ENCODE data around the gene OR6C68.
"Not testable (repeated sequence)": the region's sequence is repeated elsewhere in the genome, so short reads cannot be mapped to it uniquely, and the experiment has no call there.

The OR6C68 gene

GRCh38 chr12:55479136-55479535 is 13.0 kb upstream of the OR6C68 start:
- not testable (repeated sequence) for H3K27ac ChIP-seq (ENCODE audit: insufficient read depth, low read depth, low read length, poor library complexity, severe bottlenecking); H3K36me3 ChIP-seq (ENCODE audit: control insufficient read depth, insufficient read depth, low read length); H3K4me1 ChIP-seq (ENCODE audit: control insufficient read depth, insufficient read depth, low read length); H3K27me3 ChIP-seq (ENCODE audit: control insufficient read depth, insufficient read depth, low read length, poor library complexity, severe bottlenecking); H3K4me3 ChIP-seq (ENCODE audit: insufficient read depth, low read depth, low read length); H3K9me3 ChIP-seq (ENCODE audit: control insufficient read depth, low read length)
- WGBS, 2 experiments = 92 to 93% methylated on average over 29 of the region's 29 CpGs

- not testable (repeated sequence) for H3K27ac ChIP-seq (ENCODE audit: insufficient read depth, low read depth, low read length, poor library complexity, severe bottlenecking); H3K27me3 ChIP-seq (ENCODE audit: control insufficient read depth, insufficient read depth, low read length, poor library complexity, severe bottlenecking); H3K4me1 ChIP-seq (ENCODE audit: control insufficient read depth, insufficient read depth, low read length); H3K4me3 ChIP-seq (ENCODE audit: insufficient read depth, low read depth, low read length); H3K9me3 ChIP-seq (ENCODE audit: control insufficient read depth, low read length); H3K36me3 ChIP-seq (ENCODE audit: control insufficient read depth, insufficient read depth, low read length)
- WGBS, 2 experiments = 58 to 72% methylated on average over 7 to 10 of the region's 13 CpGs
Measured at GRCh38 chr12:55484284-55484683, 7.9 kb upstream of the OR6C68 start.

GRCh38 chr12:55495490-55495889 is 3.3 kb downstream of the OR6C68 start:
- H3K36me3 ChIP-seq (ENCODE audit: control insufficient read depth, insufficient read depth, low read length) = no peaks in the 10 kb centered on the region
- H3K9me3 ChIP-seq (ENCODE audit: control insufficient read depth, low read length) = no peaks in the 10 kb centered on the region
- no peak overlapping the region for H3K4me3 ChIP-seq (ENCODE audit: insufficient read depth, low read depth, low read length)
- WGBS, 2 experiments = 95% methylated on average over 5 of the region's 5 CpGs
- no peaks in the 10 kb centered on the region for H3K4me1 ChIP-seq (ENCODE audit: control insufficient read depth, insufficient read depth, low read length)
- H3K27me3 ChIP-seq (ENCODE audit: control insufficient read depth, insufficient read depth, low read length, poor library complexity, severe bottlenecking) = no peaks in the 10 kb centered on the region
- no peak overlapping the region for H3K27ac ChIP-seq (ENCODE audit: insufficient read depth, low read depth, low read length, poor library complexity, severe bottlenecking)

GRCh38 chr12:55499231-55499630 is 7.1 kb downstream of the OR6C68 start:
- H3K27ac ChIP-seq (ENCODE audit: insufficient read depth, low read depth, low read length, poor library complexity, severe bottlenecking) = no peak overlapping the region
- H3K27me3 ChIP-seq (ENCODE audit: control insufficient read depth, insufficient read depth, low read length, poor library complexity, severe bottlenecking) = no peaks in the 10 kb centered on the region
- 97% methylated on average over 4 of the region's 4 CpGs for WGBS, 2 experiments
- H3K4me1 ChIP-seq (ENCODE audit: control insufficient read depth, insufficient read depth, low read length) = no peaks in the 10 kb centered on the region
- no peaks in the 10 kb centered on the region for H3K36me3 ChIP-seq (ENCODE audit: control insufficient read depth, insufficient read depth, low read length)
- no peak overlapping the region for H3K4me3 ChIP-seq (ENCODE audit: insufficient read depth, low read depth, low read length)
- no peaks in the 10 kb centered on the region for H3K9me3 ChIP-seq (ENCODE audit: control insufficient read depth, low read length)

- Histone ChIP-seq H3K4me3 (ENCODE audit: insufficient read depth, low read depth, low read length) (no peak overlapping the region), H3K27me3 (ENCODE audit: control insufficient read depth, insufficient read depth, low read length, poor library complexity, severe bottlenecking) (no peaks in the 10 kb centered on the region), H3K36me3 (ENCODE audit: control insufficient read depth, insufficient read depth, low read length) (no peaks in the 10 kb centered on the region), H3K4me1 (ENCODE audit: control insufficient read depth, insufficient read depth, low read length) (no peaks in the 10 kb centered on the region), H3K27ac (ENCODE audit: insufficient read depth, low read depth, low read length, poor library complexity, severe bottlenecking) (no peak overlapping the region), H3K9me3 (ENCODE audit: control insufficient read depth, low read length) (no peaks in the 10 kb centered on the region)
- 81 to 83% methylated on average over 2 of the region's 2 CpGs for WGBS, 2 experiments
Measured at GRCh38 chr12:55499810-55500252, 7.7 kb downstream of the OR6C68 start.

GRCh38 chr12:55501601-55502000 is 9.4 kb downstream of the OR6C68 start:
- no peak overlapping the region for H3K4me3 ChIP-seq (ENCODE audit: insufficient read depth, low read depth, low read length)
- 67 to 79% methylated on average over 2 of the region's 2 CpGs for WGBS, 2 experiments
- no peaks in the 10 kb centered on the region for H3K4me1 ChIP-seq (ENCODE audit: control insufficient read depth, insufficient read depth, low read length)
- H3K36me3 ChIP-seq (ENCODE audit: control insufficient read depth, insufficient read depth, low read length) = no peaks in the 10 kb centered on the region
- no peak overlapping the region for H3K27ac ChIP-seq (ENCODE audit: insufficient read depth, low read depth, low read length, poor library complexity, severe bottlenecking)
- no peaks in the 10 kb centered on the region for H3K27me3 ChIP-seq (ENCODE audit: control insufficient read depth, insufficient read depth, low read length, poor library complexity, severe bottlenecking)
- no peaks in the 10 kb centered on the region for H3K9me3 ChIP-seq (ENCODE audit: control insufficient read depth, low read length)

GRCh38 chr12:55515696-55516095 is 23.5 kb downstream of the OR6C68 start:
- Histone ChIP-seq H3K36me3 (ENCODE audit: control insufficient read depth, insufficient read depth, low read length) (no peaks in the 10 kb centered on the region), H3K4me1 (ENCODE audit: control insufficient read depth, insufficient read depth, low read length) (no peaks in the 10 kb centered on the region), H3K27ac (ENCODE audit: insufficient read depth, low read depth, low read length, poor library complexity, severe bottlenecking) (no peak overlapping the region), H3K4me3 (ENCODE audit: insufficient read depth, low read depth, low read length) (no peak overlapping the region), H3K9me3 (ENCODE audit: control insufficient read depth, low read length) (no peaks in the 10 kb centered on the region), H3K27me3 (ENCODE audit: control insufficient read depth, insufficient read depth, low read length, poor library complexity, severe bottlenecking) (no peaks in the 10 kb centered on the region)
- WGBS, 2 experiments = 88 to 100% methylated on average over 1 of the region's 1 CpG

- H3K4me1 ChIP-seq (ENCODE audit: control insufficient read depth, insufficient read depth, low read length) = no peaks in the 10 kb centered on the region
- no peaks in the 10 kb centered on the region for H3K36me3 ChIP-seq (ENCODE audit: control insufficient read depth, insufficient read depth, low read length)
- H3K27ac ChIP-seq (ENCODE audit: insufficient read depth, low read depth, low read length, poor library complexity, severe bottlenecking) = no peak overlapping the region
- no peaks in the 10 kb centered on the region for H3K27me3 ChIP-seq (ENCODE audit: control insufficient read depth, insufficient read depth, low read length, poor library complexity, severe bottlenecking)
- H3K9me3 ChIP-seq (ENCODE audit: control insufficient read depth, low read length) = no peaks in the 10 kb centered on the region
- no peak overlapping the region for H3K4me3 ChIP-seq (ENCODE audit: insufficient read depth, low read depth, low read length)
Measured at GRCh38 chr12:55516391-55516790, 24.2 kb downstream of the OR6C68 start.

All from ectodermal cell (in vitro differentiated cells).